HG02884 (cell line): ENCODE results near the gene STARD5.
"Not testable (repeated sequence)": the region's sequence is repeated elsewhere in the genome, so short reads cannot be mapped to it uniquely, and the experiment has no call there.

Experiments used
- ATAC-seq: cut with Tn5 transposase; IDR thresholded peaks from one replicate; pipeline ENCODE4 v1.9.1; 2021; ENCODE audit warnings: mild to moderate bottlenecking, moderate library complexity; ENCODE audit not compliant: unreplicated experiment

STARD5 gene

DNA sequence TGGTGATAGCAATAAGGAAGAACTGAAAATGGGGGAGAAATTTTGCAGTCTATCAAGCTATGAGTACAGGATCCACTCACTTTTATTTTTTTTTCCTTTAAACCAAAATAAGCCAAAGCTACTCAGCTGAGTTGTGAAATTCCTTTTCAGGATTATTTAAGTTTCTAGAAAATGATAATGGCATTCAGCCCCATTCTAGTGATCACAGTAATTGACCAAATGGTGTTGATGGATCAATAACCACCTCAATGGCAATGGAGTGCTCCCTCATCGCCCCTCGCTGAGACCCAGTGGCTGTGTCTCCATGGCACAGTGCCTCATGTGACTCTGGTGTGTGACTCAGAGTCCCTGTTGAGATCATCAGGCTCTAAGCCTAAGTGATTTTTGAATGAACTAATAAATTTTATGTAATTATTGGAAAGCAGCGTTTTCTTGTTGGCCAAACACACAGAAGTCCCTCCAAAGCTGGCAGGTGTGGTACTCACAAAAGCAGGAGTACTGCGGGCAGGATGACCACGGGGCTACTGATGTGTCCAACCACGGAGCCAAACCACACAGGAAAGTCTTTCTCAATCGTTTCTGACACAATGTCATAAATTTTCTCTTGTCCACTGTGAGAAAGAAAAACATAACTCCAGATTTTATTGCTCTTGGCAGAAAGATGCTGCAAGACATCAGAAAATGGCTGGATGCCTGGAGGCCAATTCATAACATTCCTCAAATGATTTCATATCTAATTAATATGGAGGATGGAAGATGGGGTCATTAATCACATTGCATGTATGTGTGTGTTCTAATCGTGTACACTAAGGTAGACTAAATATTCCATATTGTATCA is 14.4 kb upstream of the STARD5 start:
- no peak for ATAC-seq

DNA sequence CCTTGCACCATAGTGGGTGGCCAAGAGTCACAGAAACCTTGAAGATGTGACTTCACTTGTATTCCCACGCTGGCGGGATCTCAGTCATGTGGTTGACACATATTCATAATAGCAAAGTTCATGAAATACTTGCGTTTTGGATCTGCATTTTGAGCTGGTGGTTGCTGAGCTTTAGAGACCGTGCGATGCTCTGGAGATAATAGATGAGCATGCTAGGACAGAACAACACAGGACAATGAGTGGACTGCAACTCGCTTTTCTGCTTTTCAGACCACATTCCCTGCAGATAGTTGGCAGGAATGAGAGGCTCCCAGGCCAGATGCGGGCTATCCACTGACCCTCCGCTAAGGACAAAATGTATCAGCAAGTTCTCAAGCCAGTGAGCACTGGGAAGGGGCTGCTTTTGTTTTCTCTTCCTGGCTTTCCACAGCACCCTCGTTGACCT is 13.8 kb upstream of the STARD5 start:
- ATAC-seq, result no peak

DNA sequence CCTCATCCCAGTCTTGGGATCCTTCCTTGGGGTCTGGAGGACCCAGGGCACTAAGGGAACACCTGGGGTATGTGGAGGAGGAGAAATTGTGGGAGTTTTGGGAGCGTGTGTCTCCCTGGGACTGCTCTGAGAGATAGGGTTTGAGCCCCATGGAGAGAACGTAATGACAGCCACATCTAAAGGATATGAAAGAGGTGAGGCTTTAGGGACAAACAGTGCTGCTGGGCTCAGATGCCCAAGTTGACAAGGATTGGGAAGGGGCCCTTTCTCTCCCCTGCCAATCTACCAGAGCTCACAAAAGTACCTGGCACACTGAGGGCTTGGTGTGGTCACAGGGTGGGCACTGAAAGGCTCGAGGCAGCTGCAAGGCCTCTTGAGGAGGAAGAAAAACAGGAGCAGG is 13.3 kb upstream of the STARD5 start:
- ATAC-seq, result no peak

- ATAC-seq, result no peak
Measured at GRCh38 chr15:81336568-81336967, 12.6 kb upstream of the STARD5 start.

GRCh38 chr15:81335631-81336030 is 11.7 kb upstream of the STARD5 start:
- ATAC-seq, result no peak

- no peak for ATAC-seq
Measured at GRCh38 chr15:81334768-81335435, 11.0 kb upstream of the STARD5 start.

DNA sequence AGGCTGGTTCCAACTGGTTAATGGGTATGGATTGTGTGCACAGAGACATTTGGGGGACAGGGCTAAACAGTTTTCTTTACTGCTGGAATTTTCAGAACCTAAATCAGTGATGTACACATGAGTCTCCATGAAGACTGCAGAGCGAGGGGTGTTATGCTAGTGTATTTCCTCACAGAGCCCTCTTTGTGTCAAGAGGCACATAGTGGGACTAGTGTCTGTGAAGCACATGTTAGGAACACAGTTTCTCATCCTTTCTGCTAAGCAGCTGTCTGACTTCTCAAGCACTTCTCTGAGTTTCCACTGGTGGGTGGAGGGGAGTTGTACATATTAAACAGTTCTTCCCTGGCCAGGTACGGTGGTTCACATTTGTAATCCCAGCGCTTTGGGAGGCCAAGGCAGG is 9.4 kb upstream of the STARD5 start:
- ATAC-seq, result no peak

- no peak for ATAC-seq
Measured at GRCh38 chr15:81332326-81332725, 8.4 kb upstream of the STARD5 start.

GRCh38 chr15:81331600-81331999 is 7.7 kb upstream of the STARD5 start:
- no peak for ATAC-seq

- not testable (repeated sequence) for ATAC-seq
Measured at GRCh38 chr15:81331141-81331540, 7.2 kb upstream of the STARD5 start.

DNA sequence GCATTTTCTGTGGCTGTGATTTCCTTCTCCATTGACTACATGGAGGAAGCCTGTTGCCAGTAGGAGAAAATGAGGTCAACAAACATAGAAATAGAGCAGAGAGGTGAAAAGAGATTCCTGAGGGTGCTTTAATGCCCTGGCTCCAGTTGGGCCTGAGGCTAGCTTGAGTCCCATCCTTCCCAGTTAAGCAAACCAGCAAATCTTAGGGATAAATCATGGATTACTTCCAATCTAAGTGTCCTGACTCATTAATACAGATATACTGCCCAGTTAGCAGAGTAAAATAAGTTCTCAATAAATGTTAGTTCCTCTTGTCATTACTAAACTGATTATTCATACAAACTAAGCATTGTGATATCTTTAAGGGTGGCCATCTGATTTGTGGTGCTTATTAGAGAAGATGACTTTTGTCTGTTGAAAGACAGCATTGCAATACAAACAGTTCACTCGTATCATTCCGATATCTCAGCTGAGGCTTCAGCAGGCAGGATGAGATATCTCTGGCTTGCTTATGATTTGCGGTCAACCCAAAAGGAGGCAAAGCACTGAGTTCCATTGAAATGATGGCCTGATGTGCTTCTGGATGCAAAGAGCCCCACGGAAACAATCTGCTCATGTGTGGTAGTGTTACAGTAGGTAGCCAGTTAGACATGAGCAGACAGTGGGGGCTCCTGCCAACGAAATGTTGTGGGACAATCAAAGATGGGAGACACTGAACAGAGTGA is 6.6 kb upstream of the STARD5 start:
- ATAC-seq, result no peak

- no peak for ATAC-seq
Measured at GRCh38 chr15:81329446-81329845, 5.5 kb upstream of the STARD5 start.

- ATAC-seq, result no peak
Measured at GRCh38 chr15:81327516-81327915, 3.6 kb upstream of the STARD5 start.

GRCh38 chr15:81326466-81327212 is 2.7 kb upstream of the STARD5 start:
- no peak for ATAC-seq

DNA sequence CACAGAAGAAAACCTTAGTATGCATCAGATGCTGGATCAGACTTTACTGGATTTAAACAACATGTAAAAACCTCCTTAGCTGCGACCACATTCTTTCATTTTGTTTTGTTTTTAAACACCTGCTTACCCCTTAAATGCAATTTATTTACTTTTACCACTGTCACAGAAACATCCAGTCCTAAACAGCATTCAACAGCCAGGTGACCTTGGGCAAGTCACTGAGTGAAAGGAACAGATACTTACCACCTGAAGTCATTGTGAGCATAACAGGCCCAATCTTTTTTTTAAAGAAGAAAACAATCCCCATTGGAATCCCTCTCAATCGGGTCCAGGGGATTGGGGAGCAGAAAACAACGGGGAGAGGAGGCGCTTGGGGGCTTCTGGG is 390 bp downstream of the STARD5 start:
- peak; percentile 4 for ATAC-seq

GRCh38 chr15:81322676-81323253 is 1.2 kb downstream of the STARD5 start:
- no peak for ATAC-seq

- ATAC-seq, result no peak
Measured at GRCh38 chr15:81321667-81322066, 2.3 kb downstream of the STARD5 start.

GRCh38 chr15:81317642-81318017 is 6.3 kb downstream of the STARD5 start:
- no peak for ATAC-seq

GRCh38 chr15:81316267-81316666 is 7.7 kb downstream of the STARD5 start:
- ATAC-seq, result no peak

GRCh38 chr15:81315452-81316175 is 8.3 kb downstream of the STARD5 start:
- ATAC-seq, result no peak
